Ishikawa (cell line): ENCODE data around the gene INS.

Experiments used
- FOXM1 ChIP-seq: IDR thresholded peaks from 2 replicates; pipeline ENCODE4 v1.6.1; 2012; ENCODE audit warnings: low read depth, borderline replicate concordance
- TEAD4 ChIP-seq: IDR thresholded peaks from 2 replicates; pipeline ENCODE4 v1.6.1; 2012

DNA sequence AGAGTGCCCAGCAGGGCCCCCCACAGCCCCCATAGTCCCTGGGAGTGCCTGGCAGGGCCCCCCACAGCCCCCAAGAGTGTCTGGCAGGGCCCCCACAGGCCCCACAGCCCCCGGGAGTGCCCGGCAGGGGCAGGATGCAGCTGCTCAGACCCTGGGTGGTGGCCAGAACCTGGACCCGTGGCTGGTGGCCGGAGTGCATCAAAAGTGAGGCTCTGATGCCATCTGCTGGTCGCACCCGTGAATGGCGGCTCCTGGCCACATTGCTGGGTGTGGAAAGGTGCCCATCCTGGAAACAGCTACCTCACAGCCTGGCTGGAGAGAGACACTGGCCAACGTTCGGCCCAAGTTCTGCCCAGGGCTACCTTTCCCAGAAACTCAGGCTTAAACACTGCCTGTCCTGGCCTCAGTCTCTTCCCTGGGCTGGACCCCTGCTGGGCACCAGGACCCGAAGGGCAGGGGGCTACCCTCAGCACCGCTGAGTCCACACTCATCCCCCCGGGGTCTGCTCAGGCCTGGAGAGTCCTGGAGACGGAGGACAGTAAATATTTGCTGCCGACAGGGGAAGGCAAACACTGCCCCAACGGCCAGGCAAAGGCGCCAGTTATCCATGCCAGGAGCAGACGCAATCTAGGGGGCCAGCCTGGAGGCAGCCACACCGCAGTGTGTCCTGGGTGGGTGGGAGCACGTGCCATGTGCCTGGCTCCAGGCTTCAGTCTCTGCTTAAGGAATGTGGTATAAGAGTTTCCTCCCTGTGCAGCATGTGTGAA is 4.4 kb downstream of the INS start:
- TF ChIP-seq TEAD4 (no peak), FOXM1 (no peak)
